GM12874 (cell line): ENCODE measurements around the gene PASD1.

Experiments used
- CTCF ChIP-seq: IDR thresholded peaks from 2 replicates; pipeline ENCODE4 v1.5.1; 2011; ENCODE audit warnings: low read depth, mild to moderate bottlenecking, control low read depth, low read length, moderate library complexity; ENCODE audit not compliant: insufficient read depth

Gene PASD1

GRCh38 chrX:151563449-151563848 is at the start of gene PASD1:
PASD1 (plus strand) TSS chrX:151563675; CDS start chrX:151601554, 37,879 bp downstream.
- no peak for TF ChIP-seq CTCF

GRCh38 chrX:151515237-151515636 is 48.2 kb upstream of the PASD1 start:
- no peak for TF ChIP-seq CTCF

GRCh38 chrX:151516538-151517187 is 46.8 kb upstream of the PASD1 start:
- no peak for TF ChIP-seq CTCF

- TF ChIP-seq CTCF = no peak
These were observed 46.1 kb upstream of the PASD1 start for GRCh38 chrX:151517421-151517820.

- TF ChIP-seq CTCF = no peak
These were observed 40.1 kb upstream of the PASD1 start for GRCh38 chrX:151523351-151523750.

- TF ChIP-seq CTCF = no peak
These were observed 26.9 kb upstream of the PASD1 start for GRCh38 chrX:151536571-151536970.

GRCh38 chrX:151537572-151537971 is 25.9 kb upstream of the PASD1 start:
- TF ChIP-seq CTCF = no peak
